Activated CD4-positive, alpha-beta T cell treated with anti-CD3 and anti-CD28 coated beads, Interleukin-2, amount 50 U/mL, for 16 hours (primary cell): Measurements from ENCODE around the gene KRTAP2-4.
"Not testable (repeated sequence)": the region's sequence is repeated elsewhere in the genome, so short reads cannot be mapped to it uniquely, and the experiment has no call there.

Source experiments
- DNase-seq: peaks from one replicate; pipeline ENCODE4 v3.0.0-alpha.2; 2020

The KRTAP2-4 gene

DNA sequence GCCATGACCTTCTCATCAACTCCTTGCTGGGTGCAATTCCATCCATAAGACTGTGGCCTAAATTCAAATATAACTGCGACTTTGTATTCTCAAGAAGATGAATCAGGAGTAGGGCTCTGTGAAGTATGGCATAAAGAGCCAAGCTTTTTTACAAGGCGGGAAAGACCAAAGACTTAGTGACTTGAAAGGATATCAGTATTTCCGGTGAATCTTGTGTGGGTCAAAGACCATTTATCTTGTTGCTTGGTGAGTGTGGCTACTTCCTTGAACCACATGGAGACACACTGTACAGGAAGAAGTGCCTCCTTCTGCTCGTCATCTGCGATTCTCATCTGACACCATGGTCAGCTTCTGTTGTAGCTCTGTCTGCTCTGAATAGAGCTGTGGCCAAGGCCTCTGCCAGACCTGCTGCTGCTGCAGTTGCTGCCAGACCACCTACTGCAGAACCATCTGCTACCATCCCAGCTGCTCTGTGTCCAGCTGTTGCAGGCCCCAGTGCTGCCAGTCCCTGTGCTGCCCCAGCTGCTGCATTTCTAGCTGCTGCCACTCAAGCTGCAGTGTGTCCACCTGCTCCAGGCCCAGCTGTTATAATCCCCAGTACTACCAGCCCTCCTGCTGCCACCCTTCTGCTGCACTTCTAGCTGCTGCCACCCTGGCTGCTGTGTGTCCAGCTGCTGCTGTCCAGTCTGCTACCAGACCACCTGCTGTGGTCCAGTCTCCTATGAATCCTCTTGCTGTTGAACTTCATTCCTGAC is 6.1 kb upstream of the KRTAP2-4 start:
- no peak for DNase-seq

DNA sequence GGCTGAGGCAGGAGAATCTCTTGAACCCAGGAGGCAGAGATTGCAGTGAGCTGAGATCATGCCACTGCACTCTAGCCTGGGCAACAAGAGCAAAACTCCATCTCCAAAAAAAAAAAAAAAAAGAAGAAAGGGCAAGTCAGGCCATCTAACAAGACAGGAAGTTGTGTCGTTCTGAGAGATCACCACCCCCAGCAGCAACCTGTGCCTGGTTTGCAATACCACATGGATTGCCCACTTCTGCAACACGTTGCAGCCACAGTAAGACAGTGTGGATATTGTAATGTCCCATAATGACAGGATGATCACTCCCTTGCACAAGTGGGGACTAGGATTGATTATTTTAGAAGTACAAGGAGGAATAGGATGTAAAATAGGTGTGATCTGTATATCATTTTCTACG is 3.4 kb upstream of the KRTAP2-4 start:
- DNase-seq = no peak

DNA sequence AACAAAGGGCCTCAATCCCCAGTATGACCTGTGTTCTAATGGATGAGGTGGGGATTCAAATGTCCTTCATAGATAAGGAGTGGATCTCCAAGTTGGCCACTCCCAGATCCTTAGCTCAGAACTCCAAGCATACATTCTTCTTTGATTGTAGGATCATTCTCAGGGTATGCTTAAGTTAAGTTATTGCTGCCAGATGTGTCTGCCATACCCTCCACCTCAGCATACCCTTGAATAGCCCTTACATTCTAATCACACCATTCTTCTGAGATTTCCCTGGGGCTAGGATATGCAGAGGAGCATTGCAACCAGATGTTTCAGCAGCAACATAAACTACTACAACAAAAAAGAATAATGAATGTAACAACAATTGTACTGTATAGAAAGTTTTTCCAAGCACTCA is 1.6 kb upstream of the KRTAP2-4 start:
- no peak for DNase-seq

DNA sequence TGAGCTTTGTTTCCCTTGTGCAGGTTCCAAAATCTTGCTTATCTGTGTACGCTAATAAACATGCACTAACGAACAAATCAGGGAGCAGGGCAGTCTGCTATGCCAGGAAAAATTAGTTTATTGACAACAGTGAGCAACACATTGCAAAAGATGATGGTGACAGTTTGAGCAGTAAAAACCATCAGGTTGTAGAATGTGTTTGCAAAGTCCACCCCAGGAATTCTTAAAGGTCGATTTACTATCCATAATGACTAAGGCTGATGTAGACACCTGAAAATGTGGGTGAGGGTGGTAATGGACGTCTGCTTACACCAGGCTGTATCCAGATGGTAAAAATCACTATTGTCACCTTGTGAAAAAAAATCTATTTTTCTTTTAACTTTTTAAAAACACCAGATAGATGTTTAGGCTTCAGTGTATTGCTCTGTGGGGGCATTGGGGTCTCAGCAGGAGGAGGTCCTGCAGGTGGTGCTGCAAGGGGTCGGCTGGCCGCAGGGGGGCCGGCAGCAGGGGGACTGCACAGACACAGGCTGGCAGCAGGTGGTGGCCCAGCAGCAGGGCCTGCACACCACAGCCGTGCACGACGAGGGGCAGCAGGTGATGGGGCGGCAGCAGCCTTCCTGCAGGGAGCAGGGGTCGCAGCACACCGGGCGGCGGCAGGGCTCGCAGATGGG is 526 bp downstream of the KRTAP2-4 start:
- DNase-seq = not testable (repeated sequence)

DNA sequence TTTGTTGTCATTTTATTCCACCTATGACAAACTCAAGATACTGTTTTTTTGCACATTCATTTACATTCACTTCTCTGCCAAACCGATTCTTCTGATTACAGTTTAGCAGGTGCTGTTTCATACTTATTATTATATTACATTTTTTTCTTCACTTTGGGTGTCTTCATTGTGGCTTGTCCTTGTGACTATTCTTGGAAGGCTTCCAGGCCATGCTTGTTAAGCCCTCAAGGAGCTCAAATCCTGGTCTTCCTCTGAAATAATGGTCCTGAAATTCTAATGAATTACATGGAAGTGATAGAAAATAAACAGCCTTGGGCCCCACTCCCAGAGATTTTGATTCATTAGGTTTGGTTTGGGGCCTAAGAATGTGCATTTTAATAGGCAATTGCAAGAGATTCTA is 1.4 kb downstream of the KRTAP2-4 start:
- DNase-seq = no peak

DNA sequence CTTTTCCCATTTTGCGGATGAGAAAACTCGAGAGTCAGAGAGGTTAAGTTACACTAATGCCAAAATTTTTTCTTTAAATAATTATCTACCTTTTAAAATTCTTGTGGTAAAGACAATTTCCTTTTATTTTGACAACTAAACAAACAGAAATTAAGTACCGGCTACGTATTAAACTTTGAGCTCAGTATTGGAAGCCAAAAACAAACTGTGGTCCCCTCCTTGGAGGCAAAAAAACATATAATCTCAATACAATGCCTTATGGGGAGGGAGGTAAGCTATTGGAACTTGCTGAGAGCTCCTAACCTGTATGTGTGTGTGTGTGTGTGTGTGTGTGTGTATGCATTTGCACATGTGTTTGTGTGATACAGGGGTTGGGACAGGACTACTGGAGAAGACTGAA is 2.2 kb downstream of the KRTAP2-4 start:
- no peak for DNase-seq

DNA sequence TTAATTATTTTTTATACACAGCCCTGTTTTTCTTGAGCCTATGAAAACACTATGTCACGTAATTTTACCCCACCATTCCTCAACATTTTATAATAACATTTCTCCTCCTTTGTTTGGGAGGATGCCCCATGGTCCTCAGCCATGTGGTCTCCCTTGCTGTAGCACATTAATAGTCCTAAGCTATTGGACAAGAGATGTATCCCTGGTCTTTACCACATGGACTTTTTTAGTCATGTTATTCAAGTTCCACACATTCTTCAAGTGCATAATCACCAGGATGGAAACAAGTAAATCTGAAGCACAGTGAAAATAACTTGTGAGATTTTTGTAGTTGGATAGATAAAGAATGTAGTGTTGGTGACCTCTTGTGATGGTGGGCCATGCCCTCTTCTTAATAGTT is 3.7 kb downstream of the KRTAP2-4 start:
- no peak for DNase-seq

DNA sequence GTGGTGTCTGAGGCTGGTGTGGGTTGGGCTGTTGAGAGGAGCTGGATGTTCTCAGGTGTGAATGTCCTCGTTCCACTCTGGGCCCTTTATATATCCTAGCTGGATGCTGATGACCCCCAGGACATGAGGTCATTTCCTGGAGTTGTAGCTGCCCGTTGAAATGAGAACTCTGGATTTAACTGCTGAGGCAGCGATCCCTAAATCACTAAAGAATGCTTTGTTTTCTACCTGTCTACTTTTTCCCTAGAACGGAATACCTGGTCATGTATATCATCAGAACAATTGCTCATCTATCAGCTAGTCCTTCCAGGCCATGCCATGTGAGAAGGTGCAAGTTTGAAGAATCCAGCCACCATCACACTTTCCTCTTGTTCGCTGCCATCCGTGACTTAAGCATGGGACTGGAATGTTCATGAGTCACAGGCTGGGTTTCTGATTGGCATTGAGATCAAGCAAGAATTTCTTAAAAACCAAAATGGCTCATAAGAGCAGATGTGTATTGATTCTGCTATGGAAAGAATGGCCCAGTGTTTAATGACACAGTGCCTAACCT is 5.6 kb downstream of the KRTAP2-4 start, which contains the start of gene KRTAP2-3:
Gene KRTAP2-3 (minus strand): TSS at position 63 of the 553 bp plus-strand sequence. CDS start 64 bp downstream, outside the sequence.
- no peak for DNase-seq

DNA sequence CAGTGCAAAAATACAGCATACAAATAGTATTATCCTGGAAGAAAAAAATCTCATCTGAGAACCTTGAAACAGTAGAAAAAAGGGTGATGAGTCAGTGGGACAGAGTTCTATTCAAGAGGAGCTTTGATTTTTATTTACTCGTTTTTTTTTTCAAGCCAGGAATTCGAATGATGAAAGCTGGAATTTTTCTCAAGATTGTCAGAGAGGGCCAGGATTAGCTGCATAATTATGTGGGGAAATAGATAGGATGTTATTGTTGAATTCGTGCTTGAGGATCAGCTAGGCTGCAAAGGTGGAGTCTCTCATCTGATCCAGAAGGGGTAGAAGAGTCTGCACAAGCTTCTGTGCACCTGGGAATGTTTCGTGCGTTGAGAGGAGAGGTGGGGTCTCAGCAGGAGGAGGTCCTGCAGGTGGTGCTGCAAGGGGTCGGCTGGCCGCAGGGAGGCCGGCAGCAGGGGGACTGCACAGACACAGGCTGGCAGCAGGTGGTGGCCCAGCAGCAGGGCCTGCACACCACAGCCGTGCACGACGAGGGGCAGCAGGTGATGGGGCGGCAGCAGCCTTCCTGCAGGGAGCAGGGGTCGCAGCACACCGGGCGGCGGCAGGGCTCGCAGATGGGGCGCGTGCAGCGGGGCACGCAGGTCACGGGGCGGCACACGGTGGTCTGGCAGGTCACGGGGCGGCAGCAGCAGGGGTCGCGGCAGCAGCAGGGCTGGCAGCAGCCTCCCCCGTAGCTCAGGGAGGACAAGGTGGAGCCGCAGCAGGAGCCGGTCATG is 6.2 kb downstream of the KRTAP2-4 start:
- DNase-seq = not testable (repeated sequence)

DNA sequence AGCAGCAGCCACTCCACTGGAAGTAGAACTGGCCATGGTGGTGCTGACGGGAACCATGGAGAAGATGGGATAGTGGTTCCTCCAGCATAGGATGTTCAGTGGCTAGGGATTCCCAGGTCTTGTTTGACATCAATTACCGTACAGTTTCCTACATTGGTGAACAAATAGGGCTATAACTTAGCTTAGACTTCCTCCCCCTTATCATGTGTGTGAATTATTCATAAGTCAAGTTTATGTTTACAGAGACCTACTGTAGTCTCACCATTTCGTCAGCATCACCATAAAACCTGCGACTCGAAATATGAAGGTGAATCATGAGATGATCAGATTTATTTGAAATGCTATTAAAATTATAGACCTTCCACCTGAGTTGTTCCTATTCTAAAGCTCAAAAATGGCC is 6.9 kb downstream of the KRTAP2-4 start:
- DNase-seq = no peak

DNA sequence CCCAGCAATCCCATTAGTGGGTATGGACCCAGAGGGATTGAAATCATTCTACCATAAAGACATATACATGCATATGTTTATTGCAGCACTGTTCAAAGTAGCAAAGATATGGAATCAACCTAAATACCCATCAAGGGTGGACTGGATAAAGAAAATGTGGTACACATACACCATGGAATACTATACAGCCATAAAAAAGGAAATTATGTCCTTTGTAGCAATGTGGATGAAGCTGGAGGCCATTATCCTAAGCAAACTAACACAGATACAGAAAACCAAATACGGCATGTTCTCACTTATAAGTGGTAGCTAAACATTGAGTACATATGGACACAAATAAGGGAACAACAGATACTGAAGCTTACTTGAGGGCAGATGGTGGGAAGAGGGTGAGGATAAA is 8.1 kb downstream of the KRTAP2-4 start:
- no peak for DNase-seq

DNA sequence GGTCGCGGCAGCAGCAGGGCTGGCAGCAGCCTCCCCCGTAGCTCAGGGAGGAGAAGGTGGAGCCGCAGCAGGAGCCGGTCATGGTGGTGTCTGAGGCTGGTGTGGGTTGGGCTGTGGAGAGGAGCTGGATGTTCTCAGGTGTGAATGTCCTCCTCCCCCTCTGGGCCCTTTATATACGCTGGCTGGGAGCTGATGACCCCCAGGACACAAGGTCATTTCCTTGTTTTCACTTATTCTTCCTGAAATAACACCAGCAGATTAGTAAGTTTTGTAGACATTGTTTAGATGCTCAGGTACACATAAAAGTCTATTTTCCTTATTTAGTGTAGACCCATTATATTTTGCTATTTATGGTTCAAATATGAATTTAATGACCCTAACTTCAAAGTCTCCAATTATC is 10.5 kb downstream of the KRTAP2-4 start, which contains the start of gene KRTAP2-2:
Gene KRTAP2-2 (minus strand): TSS at position 101 of the 400 bp plus-strand sequence. CDS start 19 bp downstream, at position 82.
- DNase-seq = not testable (repeated sequence)

DNA sequence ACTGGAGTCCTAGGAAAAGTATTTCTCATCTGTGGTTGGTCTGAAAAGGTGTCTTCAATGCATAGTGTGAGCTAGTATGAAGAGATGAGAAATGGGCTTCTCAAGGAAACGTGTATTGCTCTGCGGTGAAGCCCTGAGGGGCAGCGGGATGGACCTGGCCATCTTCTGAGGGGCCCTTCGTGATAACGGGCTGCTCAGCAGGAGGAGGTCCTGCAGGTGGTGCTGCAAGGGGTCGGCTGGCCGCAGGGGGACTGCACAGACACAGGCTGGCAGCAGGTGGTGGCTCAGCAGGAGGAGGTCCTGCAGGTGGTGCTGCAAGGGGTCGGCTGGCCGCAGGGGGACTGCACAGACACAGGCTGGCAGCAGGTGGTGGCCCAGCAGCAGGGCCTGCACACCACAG is 11.1 kb downstream of the KRTAP2-4 start:
- not testable (repeated sequence) for DNase-seq

DNA sequence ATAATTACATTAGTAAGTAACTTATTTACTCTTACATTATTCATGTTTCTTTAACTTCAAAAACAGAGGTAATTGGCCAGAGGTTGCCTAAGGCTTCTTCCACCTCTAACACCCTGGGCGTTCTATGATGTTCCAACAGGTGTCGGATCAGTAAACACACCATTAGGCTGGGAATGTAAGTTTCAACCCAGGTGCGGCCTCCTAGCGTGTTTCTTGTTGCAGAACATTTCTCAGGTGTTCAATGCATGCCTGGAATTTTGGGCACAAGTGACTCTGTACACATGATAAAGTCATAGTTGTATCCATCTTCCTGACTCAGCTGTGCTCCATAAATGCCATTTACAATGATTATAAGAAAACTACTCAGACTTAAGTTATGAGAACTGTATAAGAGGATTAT is 11.7 kb downstream of the KRTAP2-4 start:
- DNase-seq = no peak

DNA sequence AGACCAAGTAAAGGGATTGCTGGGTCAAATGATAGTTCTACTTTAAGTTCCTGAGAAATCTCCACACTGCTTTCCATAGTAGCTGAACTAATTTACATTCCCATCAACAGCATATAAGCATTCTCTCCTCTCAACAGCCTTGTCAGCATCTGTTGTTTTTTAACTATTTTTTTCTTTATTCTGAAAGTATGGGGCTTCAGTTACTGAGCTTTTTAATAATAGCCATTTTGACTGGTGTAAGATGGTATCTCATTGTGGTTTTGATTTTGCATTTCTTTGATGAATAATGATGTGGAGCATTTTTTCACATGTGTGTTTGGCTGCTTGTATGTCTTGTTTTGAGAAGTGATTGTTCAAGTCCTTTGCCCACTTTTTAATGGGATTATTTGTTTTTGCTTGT is 13.1 kb downstream of the KRTAP2-4 start:
- no peak for DNase-seq

DNA sequence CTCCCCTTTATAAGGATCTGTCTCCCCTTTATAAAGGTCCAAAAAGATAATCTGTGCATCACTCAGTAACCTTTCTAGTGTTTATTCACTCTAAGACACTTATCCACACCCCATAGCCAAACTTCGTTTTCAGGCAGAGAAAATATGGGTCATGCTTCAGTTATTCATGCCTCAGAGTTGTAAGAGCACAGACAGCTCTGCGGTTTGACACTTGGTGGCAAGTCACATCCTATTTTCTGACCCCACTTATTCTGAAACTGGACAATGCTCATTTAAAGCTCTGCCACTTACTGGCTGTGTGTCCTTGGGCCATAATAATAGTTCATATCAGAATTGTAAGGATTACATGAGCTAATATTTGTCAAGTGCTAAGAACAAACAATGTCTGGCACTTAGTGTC is 16.6 kb downstream of the KRTAP2-4 start:
- no peak for DNase-seq

DNA sequence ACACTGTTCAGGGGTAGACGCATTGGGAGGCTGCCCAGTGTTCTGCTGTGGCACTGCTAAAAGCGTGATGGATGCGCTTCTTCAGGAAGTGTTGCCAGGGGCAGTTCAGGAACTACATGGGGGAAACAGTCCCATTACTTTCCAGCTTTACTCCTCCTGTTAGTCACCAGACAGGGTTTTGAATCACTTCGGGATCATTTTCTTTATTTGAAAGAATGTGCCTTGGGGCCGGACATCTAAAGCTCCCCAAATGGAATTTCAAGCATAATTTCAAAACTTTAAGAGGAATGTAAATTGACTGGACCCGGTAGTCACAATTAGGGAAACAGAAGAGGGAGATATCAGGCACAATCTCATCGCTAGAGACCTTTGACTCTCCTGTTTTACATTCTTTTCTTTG is 17.2 kb downstream of the KRTAP2-4 start:
- no peak for DNase-seq

DNA sequence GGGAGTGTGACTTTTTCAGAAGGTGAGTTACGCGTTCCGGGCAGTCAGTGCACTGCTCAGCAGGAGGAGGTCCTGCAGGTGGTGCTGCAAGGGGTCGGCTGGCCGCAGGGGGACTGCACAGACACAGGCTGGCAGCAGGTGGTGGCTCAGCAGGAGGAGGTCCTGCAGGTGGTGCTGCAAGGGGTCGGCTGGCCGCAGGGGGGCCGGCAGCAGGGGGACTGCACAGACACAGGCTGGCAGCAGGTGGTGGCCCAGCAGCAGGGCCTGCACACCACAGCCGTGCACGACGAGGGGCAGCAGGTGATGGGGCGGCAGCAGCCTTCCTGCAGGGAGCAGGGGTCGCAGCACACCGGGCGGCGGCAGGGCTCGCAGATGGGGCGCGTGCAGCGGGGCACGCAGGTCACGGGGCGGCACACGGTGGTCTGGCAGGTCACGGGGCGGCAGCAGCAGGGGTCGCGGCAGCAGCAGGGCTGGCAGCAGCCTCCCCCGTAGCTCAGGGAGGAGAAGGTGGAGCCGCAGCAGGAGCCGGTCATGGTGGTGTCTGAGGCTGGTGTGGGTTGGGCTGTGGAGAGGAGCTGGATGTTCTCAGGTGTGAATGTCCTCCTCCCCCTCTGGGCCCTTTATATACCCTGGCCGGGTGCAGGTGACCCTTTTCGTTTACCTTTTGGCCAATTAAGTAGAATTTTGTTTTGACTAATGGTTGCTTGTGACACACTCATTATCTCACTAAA is 18.8 kb downstream of the KRTAP2-4 start, which contains the start of gene KRTAP2-1:
Gene KRTAP2-1 (minus strand): TSS at position 582 of the 731 bp plus-strand sequence. CDS start 49 bp downstream, at position 533.
- DNase-seq = not testable (repeated sequence)

DNA sequence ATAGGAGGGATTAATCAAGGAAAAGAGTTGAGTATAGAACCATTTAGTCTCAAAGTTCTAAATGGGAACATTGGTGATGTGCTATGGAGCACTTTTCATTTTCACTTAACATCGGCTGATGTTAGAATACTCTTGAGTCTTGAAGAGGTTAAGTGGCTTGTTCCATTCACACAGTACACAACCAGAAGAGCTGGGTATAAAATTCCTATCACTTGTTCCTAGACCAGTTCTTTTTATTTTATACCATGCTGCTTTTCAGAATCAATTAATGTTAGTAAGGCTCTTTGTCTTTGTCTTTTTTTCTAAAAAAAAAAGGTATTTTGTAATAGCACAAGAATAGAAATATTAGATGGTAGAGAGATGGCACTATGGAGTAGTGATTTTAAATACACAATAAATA is 22.7 kb downstream of the KRTAP2-4 start:
- no peak for DNase-seq

DNA sequence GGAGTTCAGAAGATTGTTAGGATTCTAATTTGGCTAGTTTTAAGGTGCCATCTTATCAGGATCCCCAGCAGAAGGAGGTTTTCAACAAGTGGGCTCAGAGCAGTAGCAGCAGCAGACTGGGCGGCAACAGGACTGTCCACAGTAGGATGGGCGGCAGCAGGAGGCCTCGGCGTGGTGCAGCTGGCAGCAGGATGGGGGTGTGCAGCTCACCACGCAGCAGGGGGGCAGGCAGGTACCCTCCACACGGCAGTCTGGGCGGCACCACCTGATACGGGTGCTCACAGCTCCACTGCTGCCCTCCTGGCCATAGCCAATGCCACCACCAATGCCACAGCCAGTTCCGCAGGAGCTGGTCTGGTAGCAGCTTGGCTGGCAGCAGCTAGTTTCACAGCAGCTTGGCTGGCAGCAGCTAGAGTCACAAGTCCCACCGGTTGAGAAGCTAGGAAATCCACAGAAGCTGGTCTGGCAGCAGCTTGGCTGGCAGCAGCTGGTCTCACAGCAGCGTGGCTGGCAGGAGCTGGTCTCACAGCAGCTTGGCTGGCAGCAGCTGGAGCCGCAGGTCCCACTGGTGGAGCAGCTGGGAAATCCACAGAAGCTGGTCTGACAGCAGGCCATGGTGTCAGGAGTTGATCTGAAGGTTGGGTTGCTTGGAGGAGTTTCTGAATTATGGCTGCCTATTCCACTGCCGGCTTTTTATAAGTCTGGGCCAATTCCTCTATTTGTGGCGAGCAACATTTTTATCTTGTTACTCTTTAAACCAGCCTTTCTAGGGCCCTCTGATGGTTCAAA is 24.7 kb downstream of the KRTAP2-4 start, which contains the start of gene KRTAP1-1:
Gene KRTAP1-1 (minus strand): TSS at position 668 of the 789 bp plus-strand sequence. CDS start 53 bp downstream, at position 615.
- DNase-seq = not testable (repeated sequence)

DNA sequence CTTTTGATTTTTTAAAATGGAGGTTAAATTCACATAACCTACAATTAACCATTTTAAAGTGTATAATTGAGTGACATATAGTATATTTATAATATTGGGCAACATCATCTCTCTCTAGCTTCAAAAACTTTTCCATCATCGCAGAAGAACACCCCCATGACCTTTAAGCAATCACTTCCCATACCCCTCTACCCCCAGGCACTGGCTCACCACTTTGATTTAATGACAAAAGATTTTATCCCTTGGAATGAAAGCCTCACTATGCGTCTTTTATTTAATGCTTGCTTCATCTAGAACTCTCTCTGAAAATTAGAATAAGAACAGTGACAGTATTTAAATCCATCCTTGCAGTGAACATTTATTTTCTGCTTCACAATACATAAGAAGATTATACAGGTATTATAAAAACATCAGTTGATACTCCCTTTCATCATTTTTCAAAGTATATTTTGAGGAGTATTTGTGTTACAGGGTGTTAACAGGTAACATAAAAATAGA is 27.8 kb downstream of the KRTAP2-4 start:
- no peak for DNase-seq
